Memory B cell (primary cell): ENCODE results near the gene WWTR1.
A peak's percentile ranks its signal among the peaks of the same experiment; 100 is the strongest.

Experiments
- ATAC-seq: fragments of 150-1000 bp; cut with Tn5 transposase; 2 replicates; pipeline ENCODE4 v1.10.0; 2021; ENCODE audit warnings: low read depth, mild to moderate bottlenecking, moderate library complexity
- DNase-seq, 2 donors: peaks; one replicate each; pipeline ENCODE4 v3.0.0; 2022; ENCODE audit warnings: low spot score in 2 of 2
- H3K27ac Mint-ChIP-seq: one replicate; pipeline ENCODE4 v1.8.0; 2022; ENCODE audit warnings: mild to moderate bottlenecking, moderate library complexity, mixed read lengths
- H3K27me3 Mint-ChIP-seq: one replicate; pipeline ENCODE4 v1.8.0; 2022; ENCODE audit warnings: mixed read lengths
- H3K36me3 Mint-ChIP-seq: one replicate; pipeline ENCODE4 v1.8.0; 2022; ENCODE audit warnings: mild to moderate bottlenecking, mixed read lengths
- H3K4me1 Mint-ChIP-seq: one replicate; pipeline ENCODE4 v1.8.0; 2022; ENCODE audit warnings: mixed read lengths
- H3K4me3 Mint-ChIP-seq: one replicate; pipeline ENCODE4 v1.8.0; 2022; ENCODE audit warnings: mild to moderate bottlenecking, moderate library complexity, mixed read lengths
- H3K9me3 Mint-ChIP-seq: one replicate; pipeline ENCODE4 v1.8.0; 2022; ENCODE audit warnings: mixed read lengths

Gene WWTR1

DNA sequence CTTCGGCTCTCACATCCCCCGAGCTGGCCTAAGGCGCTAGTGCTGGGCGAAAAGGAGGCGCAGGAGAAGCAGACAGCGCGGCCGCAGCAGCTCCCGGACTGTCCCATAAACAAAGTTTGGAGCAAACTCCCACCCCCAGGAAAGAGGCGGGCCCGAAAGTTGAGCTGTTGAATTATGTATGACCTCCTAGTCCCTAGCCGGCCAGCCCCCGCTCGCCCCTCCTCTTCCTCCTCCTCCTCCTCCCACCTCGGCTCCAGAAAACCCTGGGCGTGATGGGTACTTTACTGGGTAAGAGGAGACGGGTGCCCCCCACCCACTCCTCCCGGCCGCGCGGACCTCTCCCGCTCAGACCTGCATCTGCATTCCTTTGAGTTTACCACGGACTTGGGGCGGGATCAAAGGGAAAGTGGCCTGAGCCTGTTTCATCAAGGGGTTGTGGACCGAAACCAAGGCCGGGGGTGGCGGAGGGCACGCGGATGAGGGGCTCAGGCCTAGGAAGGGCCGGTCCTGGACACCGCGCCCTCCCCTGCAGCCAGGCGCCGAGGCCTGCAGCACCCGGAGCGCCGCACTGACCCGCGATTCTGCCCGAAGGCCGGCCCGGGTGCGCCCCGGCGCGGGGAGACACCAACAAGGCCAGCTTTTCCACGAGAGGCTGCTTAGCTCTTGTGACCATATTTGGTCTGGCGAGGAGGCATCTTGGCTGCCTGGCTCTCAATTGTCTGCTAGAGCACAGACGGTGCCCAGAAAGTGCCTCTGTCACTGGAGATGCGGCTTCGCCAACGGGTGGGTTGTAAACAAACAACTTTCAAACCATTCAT lies at the start of gene WWTR1:
TSS of gene WWTR1 (minus strand) at position 100 of the 818 bp plus-strand sequence. CDS start 719 bp downstream, outside the sequence.
- ATAC-seq (peak; percentile 78), DNase-seq (peak; percentile 18 to 28)
- H3K9me3 Mint-ChIP-seq, result no peaks in the 10 kb centered on the region
- peaks cover 9% of the 10 kb centered on the region for H3K4me1 Mint-ChIP-seq
- peaks cover 14% of the 10 kb centered on the region for H3K27me3 Mint-ChIP-seq
- H3K4me3 Mint-ChIP-seq, result peak within 1 kb of the TSS; percentile 94
- peak within 1 kb of the TSS; percentile 58 for H3K27ac Mint-ChIP-seq
- H3K36me3 Mint-ChIP-seq, result no peaks in the 10 kb centered on the region

DNA sequence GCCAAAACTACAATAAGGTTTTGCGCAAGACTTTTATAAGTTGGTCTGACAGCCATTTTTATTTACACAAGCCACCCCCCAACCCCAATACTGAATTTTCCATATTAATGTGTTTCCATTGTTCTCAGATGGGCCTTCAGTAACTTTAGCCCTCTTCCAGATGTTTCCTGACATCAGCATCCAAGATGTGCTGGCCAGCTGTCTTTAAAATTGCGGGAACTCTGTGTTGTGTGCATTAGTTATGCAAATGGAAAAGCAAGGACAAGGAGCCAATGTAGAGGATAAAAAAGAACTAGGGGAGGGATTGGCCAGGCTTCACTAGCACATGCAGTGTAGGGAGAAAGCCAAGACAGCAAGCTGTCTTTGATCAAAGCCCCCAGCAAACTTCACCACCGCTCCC lies 49.1 kb upstream of the WWTR1 start:
- no peaks in the 10 kb centered on the region for H3K9me3 Mint-ChIP-seq
- no peak overlapping the region for H3K27ac Mint-ChIP-seq
- no peak overlapping the region for H3K4me3 Mint-ChIP-seq
- H3K4me1 Mint-ChIP-seq, result peaks cover 2% of the 10 kb centered on the region
- no peaks in the 10 kb centered on the region for H3K36me3 Mint-ChIP-seq
- H3K27me3 Mint-ChIP-seq, result no peaks in the 10 kb centered on the region
- DNase-seq (no peak), ATAC-seq (no peak)

DNA sequence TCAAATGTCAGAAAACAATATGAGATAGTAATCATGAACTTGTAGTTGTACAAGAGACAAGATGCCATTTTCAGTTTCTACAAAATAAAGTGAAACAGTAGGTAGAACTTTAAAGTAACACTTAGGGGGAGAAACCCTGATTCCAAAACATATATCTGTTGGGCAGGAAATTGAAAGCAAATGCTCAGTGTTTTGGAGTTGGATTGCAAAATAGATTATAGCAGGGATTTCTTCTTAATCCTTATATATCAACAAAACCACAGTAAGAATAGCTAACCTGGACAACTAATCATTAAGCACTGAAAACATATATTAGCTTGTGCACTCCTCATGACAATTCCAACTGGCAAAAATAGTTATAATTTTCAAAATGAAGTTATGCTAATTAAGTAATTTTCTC lies 47.6 kb upstream of the WWTR1 start:
- H3K9me3 Mint-ChIP-seq, result no peaks in the 10 kb centered on the region
- ATAC-seq, result no peak

DNA sequence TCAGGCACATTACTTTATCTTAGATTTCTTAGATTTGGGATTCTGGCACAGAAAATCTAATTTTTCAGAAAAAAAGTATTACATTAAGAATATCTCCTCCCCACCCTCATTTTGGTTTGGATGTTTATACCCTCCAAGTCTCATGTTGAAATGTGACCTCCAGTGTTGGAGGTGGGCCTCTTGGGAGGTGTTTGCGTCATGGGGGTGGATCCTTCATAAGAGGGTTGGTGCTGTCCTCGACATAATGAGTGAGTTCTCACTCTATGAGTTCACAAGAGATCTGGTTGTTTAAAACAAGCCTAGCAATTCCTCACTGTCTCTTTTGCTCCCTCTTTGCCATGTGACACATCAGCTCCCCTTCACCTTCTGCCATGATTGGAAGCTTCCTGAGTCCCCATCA lies 45.6 kb upstream of the WWTR1 start:
- DNase-seq (no peak), ATAC-seq (no peak)
- H3K27me3 Mint-ChIP-seq, result no peaks in the 10 kb centered on the region
- peak overlapping the region; percentile 57 for H3K27ac Mint-ChIP-seq
- peaks cover 5% of the 10 kb centered on the region for H3K4me1 Mint-ChIP-seq
- H3K36me3 Mint-ChIP-seq, result peaks cover 3% of the 10 kb centered on the region
- H3K4me3 Mint-ChIP-seq, result no peak overlapping the region
- H3K9me3 Mint-ChIP-seq, result peaks cover 2% of the 10 kb centered on the region

More for the DNA sequence above, 47.6 kb upstream of the WWTR1 start:
- Mint-ChIP-seq H3K27me3 (no peaks in the 10 kb centered on the region), H3K36me3 (no peaks in the 10 kb centered on the region), H3K27ac (no peak overlapping the region), H3K4me3 (no peak overlapping the region), H3K4me1 (peaks cover 5% of the 10 kb centered on the region)
- no peak for DNase-seq

- H3K27ac Mint-ChIP-seq, result peak overlapping the region; percentile 57
- ATAC-seq (no peak), DNase-seq (no peak)
- H3K4me1 Mint-ChIP-seq, result peaks cover 5% of the 10 kb centered on the region
- H3K9me3 Mint-ChIP-seq, result peaks cover 5% of the 10 kb centered on the region
- peaks cover 3% of the 10 kb centered on the region for H3K36me3 Mint-ChIP-seq
- H3K27me3 Mint-ChIP-seq, result no peaks in the 10 kb centered on the region
- H3K4me3 Mint-ChIP-seq, result no peak overlapping the region
Observed at GRCh38 chr3:149702691-149703441, 45.0 kb upstream of the WWTR1 start.

- peaks cover 5% of the 10 kb centered on the region for H3K4me1 Mint-ChIP-seq
- no peak for DNase-seq
- H3K27ac Mint-ChIP-seq, result peak overlapping the region; percentile 73
- H3K36me3 Mint-ChIP-seq, result peaks cover 6% of the 10 kb centered on the region
- peaks cover 11% of the 10 kb centered on the region for H3K9me3 Mint-ChIP-seq
- H3K27me3 Mint-ChIP-seq, result no peaks in the 10 kb centered on the region
- no peak for ATAC-seq
- peak overlapping the region; percentile 55 for H3K4me3 Mint-ChIP-seq
Observed at GRCh38 chr3:149701977-149702350, 44.1 kb upstream of the WWTR1 start.

- DNase-seq (no peak), ATAC-seq (peak; percentile 79)
- peaks cover 6% of the 10 kb centered on the region for H3K36me3 Mint-ChIP-seq
- peak overlapping the region; percentile 73 for H3K27ac Mint-ChIP-seq
- peaks cover 15% of the 10 kb centered on the region for H3K9me3 Mint-ChIP-seq
- peak overlapping the region; percentile 55 for H3K4me3 Mint-ChIP-seq
- no peaks in the 10 kb centered on the region for H3K27me3 Mint-ChIP-seq
- peaks cover 5% of the 10 kb centered on the region for H3K4me1 Mint-ChIP-seq
Observed at GRCh38 chr3:149701206-149701976, 43.6 kb upstream of the WWTR1 start.

DNA sequence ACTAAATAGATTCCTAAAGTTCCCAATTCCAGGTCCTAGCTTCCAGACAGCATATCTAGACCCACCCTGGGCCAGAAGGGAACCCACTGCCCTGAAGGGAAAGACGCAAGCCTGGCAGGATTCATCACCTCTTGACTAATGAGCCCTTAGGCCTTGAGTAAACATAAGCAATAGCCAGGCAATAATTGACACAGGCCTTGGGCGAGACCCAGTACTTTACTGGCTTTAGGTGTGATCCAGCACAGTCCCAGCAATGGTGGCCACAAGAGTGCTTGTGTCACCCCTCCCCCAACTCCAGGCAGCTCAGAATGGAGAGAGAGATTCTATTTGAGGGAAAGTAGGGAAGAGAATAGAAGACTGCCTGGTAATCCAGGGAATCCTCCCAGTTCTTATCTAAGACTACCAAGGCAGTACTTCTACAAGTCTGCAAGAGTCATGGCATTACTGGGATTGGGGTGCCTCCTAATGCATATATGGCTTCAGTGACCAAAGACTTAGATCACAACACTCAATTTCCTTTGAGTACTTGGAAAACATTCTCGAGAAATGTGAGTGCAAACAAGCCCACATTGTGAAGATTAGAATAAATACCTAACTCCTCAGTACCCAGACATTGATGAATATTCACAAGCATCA lies 30.4 kb upstream of the WWTR1 start:
- DNase-seq (no peak), ATAC-seq (no peak)
- H3K9me3 Mint-ChIP-seq, result peaks cover 4% of the 10 kb centered on the region
- H3K4me3 Mint-ChIP-seq, result no peak overlapping the region
- no peaks in the 10 kb centered on the region for H3K4me1 Mint-ChIP-seq
- H3K27me3 Mint-ChIP-seq, result peaks cover 8% of the 10 kb centered on the region
- no peak overlapping the region for H3K27ac Mint-ChIP-seq
- H3K36me3 Mint-ChIP-seq, result peaks cover 9% of the 10 kb centered on the region

DNA sequence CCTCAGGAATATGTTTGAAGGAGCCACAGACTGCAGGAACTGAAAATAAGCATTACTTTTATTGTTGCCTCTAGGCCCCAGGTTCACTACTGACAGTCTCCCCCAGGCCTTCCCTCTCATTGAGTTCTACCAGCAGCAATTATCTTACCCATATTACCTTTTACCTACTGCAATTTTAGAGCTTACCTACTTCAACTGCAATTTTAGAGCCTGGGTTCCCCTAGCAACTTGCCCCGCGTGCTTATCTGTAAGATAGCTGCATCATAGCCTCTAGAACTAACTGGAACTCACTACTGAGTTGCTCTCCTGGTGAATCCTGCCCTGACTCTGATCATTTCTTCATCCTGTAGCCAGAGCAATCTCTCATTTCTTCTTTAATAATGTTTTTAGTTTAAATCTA lies 29.2 kb upstream of the WWTR1 start:
- DNase-seq (no peak), ATAC-seq (no peak)
- Mint-ChIP-seq H3K36me3 (peaks cover 8% of the 10 kb centered on the region), H3K4me3 (no peak overlapping the region), H3K27ac (no peak overlapping the region), H3K27me3 (peaks cover 8% of the 10 kb centered on the region), H3K4me1 (no peaks in the 10 kb centered on the region), H3K9me3 (peaks cover 4% of the 10 kb centered on the region)

GRCh38 chr3:149678351-149678950 lies 20.6 kb upstream of the WWTR1 start:
- Mint-ChIP-seq H3K27me3 (peaks cover 2% of the 10 kb centered on the region), H3K4me3 (no peak overlapping the region), H3K27ac (no peak overlapping the region), H3K9me3 (no peaks in the 10 kb centered on the region), H3K36me3 (no peaks in the 10 kb centered on the region), H3K4me1 (no peaks in the 10 kb centered on the region)
- DNase-seq (no peak), ATAC-seq (no peak)

DNA sequence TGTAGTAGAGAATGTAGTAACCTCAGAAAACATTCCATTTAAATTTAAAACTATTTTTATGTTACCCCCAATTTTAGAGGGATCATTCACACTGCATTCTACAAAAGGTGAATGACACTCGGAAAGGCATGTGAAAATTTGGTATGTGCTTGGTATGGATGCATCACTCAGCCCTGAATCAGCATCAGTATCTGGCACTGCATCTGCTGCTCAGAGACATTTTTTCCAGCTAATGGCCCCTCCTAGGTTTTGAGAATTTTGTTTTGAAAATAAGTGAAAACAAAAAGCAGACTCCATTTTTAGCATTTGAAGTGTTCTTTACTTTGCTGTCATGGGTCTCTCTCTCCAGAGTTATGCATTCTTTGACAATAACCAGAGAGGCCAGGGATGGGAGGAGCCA lies 15.6 kb upstream of the WWTR1 start:
- DNase-seq (no peak), ATAC-seq (no peak)
- H3K36me3 Mint-ChIP-seq, result no peaks in the 10 kb centered on the region
- H3K9me3 Mint-ChIP-seq, result no peaks in the 10 kb centered on the region
- H3K4me1 Mint-ChIP-seq, result peaks cover 6% of the 10 kb centered on the region
- H3K27me3 Mint-ChIP-seq, result peaks cover 2% of the 10 kb centered on the region
- no peak overlapping the region for H3K4me3 Mint-ChIP-seq
- H3K27ac Mint-ChIP-seq, result no peak overlapping the region

GRCh38 chr3:149670742-149671492 lies 13.1 kb upstream of the WWTR1 start:
- DNase-seq (no peak), ATAC-seq (no peak)

GRCh38 chr3:149667576-149667975 lies 9.8 kb upstream of the WWTR1 start:
- Mint-ChIP-seq H3K27ac (no peak overlapping the region), H3K9me3 (no peaks in the 10 kb centered on the region), H3K4me1 (peaks cover 6% of the 10 kb centered on the region), H3K36me3 (no peaks in the 10 kb centered on the region), H3K27me3 (peaks cover 11% of the 10 kb centered on the region), H3K4me3 (no peak overlapping the region)
- DNase-seq (no peak), ATAC-seq (no peak)

More at GRCh38 chr3:149670742-149671492, 13.1 kb upstream of the WWTR1 start:
- Mint-ChIP-seq H3K9me3 (no peaks in the 10 kb centered on the region), H3K27ac (no peak overlapping the region), H3K27me3 (peaks cover 6% of the 10 kb centered on the region), H3K36me3 (no peaks in the 10 kb centered on the region), H3K4me3 (no peak overlapping the region), H3K4me1 (peaks cover 6% of the 10 kb centered on the region)
